Measurements from ENCODE around the gene UPP2.

The UPP2 gene

DNA sequence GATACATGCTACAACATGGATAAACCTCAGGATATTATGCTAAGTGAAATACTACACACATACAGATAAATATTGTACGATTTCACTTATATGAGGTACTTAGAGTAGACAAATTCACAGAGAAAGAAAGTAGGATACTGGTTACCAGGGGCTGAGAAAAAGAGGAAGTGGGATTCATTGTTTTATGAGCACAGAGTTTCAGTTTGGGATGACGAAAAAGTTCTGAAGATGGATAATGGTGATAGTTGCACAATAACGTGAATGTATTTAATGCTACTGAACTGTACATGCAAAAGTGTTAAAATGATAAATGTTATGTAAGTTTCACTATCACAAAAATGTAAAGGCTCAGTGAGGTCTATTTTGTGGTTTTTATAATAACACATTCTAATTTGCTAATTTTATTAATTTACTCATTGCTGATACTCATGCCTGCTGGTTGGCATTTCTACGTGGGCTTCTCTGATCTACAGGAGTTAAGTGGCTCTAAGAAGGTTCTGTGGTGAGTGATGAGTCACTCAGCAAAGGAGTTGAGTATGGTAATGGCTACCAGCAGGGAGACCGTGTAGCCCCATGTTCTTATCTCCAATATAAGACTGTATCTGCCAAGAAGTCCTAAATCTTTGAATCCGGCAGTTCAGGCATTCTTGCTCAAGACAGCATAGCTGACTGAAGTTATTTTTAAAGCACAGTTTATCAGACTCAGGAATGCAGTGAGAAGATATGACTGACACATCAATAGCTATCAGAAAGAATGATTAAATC lies 41.1 kb downstream of the UPP2 start:
- no peak for DNase-seq

DNA sequence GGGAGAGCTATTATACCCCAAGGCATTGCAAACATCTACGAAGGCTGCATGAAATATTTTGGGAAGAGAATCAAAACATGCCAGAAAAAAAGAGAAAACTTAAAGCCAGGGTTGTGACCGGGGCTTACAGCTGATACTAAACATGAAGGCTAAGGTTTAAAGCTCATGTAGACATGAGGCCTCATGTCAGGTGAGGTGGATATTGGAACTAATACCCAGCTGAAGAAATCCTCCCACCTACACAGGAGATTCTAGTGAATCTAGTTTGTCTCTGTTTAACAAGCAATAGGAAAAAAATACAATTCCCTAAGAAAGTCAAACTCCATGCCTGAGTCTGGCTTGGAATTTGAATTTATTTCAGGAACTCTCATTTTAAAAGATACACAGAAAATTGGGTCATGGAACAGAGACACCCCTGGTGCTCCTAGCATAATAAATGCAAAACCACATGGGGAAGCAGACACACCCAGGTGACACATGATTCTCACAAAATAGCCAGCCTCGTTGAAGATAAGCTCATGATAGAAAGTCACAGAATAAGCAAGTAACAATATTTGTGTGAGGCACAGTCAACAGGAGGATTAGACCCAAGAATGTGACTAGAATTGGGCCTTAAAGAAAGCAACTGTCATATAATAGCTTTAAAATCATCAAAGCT lies 42.2 kb downstream of the UPP2 start:
- no peak for DNase-seq

DNA sequence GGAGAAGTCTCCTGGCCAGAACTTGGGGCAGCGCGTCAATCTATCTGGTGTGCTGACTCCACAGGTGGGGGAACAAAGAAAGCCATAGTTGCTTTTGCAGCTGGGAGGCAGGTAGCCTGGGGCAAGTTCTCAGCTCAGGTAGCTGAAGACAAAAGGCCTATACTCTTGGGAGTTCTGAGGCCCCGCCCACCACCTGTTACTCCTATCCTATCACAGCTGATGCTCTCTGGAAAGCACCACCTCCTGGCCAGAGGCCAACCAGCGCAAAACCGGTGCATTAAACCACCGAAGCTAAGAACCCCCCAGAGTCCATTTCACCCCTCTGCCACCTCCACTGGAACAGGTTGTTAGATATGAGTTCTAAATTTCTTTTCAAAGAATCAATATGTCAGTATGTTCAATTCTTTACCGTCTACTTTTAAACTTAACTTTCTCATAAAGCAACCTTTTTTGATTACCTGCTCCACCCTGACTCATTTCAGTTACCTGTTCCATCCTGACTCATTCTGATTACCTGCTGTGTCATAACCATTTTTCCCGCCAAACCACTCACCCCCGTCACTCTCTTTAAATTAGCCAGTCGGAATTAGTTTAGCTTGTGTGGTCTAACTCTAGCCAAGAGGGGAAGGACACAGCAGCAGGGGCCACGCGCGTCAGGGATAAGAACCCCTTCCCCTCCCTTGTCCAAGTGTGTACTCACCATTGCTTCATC lies 43.4 kb downstream of the UPP2 start:
- DNase-seq, result no peak

DNA sequence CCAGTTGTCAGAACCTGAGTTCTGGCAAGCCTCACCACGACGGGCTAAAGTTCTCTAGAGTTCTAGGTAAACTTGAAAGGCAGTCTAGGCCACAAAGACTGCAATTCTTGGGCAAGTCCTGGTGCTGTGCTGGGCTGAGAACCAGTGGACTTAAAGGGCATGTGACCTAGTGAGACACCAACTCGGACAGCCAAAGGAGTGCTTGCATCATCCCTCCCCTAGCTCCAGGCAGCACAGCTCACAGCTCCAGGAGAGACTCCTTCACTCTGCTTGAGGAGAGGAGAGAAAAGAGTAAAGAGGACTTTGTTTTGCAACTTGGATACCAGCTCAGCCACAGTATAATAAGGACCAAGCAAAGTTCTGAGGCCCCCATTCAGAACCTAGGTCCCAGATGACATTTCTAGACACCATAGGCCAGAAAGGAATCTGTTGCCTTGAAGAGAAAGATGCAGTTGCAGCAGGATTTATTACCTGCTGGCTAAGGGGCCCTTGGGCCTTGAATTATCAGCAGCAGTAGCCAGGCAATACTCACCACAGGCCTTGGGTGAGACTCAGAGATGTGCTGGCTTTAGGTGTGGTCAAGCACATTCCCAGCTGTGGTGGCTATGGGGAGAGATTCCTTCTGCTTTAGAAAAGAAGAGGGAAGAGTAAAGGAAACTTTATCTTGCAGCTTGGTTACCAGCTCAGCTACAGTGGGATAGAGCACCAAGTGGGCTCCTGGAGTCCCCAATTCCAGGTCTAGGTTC lies 51.8 kb downstream of the UPP2 start:
- DNase-seq, result no peak

DNA sequence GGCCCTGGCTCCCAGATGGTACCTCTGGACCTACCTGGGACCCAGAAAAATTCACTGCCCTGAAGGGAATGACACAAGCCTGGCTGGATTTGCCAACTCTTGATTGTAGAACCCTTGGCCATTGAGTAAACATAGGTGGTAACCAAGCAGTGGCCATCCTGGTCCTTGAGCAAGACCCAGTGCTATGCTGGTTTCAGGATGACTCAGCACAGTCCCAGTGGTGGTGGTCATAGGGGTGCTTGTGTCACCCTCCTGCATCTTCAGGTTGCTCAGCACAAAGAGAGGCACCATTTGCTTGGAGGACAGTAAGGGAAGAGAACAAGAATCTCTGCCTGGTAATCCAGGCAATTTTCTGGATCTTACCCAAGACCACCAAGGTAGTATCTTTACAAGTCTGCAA lies 52.9 kb downstream of the UPP2 start:
- no peak for DNase-seq

DNA sequence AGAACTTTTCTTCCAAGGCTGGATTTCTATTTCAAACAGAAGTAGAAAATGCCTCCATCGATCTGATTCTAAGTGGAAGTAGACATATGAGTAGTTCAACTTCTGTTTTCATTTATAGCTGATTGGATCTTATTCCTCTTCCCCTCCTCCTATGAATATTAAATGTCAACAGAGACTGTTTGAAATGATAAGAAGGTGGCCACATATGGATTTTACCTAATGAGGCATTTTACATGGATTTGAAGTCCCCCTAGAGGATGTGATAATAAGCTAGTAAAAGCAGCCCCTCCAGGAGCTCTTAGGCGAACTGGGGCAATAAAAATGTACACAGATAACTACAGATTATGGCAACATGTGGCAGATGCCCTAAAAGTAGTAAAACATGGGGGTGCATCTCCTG lies 71.0 kb downstream of the UPP2 start:
- no peak for DNase-seq

DNA sequence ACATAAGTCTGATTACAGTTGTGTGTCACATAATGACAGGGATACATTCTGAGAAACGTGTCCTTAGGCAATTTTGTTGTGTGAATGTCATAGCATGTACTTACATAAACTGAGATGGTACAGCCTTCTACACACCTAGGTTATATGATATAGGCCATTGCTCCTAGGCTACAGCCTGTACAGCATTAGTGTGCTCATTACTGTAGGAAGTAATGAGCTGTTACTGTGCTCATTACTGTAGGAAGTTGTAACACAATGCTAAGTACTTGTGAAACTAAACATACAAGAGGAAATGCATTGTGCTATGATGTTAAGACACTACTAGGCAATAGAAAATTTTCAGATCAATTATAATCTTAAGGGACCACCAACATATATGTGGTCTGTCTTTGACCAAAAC lies 72.8 kb downstream of the UPP2 start:
- DNase-seq, result no peak

DNA sequence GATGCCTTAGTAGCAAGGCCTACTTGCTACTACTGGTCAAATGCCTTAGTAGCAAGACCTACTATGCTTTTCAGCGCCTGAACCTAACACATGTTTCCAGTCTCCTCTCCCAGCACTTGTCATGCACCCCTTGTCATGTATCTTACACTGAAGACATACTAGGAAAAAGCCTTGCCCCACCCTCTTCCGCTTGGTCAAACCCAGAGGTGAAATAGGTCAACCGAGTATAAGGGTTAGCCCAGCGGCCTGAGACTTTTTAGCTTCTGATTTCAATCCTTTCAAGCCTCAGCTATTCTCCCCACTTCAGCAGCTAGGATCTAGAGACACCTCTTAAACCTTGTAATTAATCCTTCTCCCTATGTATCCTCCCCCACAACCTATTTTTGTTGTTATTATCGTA lies 73.3 kb downstream of the UPP2 start:
- DNase-seq, result no peak

DNA sequence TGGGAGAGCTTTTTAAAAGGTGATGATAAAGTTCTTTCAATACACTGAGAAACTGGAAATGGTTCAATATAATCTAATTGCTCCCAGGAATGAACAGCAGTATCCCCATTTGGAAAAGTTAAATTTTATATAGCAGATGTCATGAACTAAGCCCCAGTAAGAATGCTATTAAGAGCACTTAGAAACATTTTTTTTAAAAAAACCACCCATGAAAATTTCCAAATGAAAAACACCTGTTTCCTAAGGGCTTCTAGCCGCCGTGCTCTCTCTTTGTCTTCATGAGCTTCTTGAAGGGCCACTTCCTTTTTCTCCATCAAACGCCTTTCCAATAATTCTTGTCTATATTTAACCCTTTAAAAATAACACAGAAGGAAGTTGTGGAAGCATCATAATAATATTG lies 77.0 kb downstream of the UPP2 start:
- DNase-seq, result no peak

DNA sequence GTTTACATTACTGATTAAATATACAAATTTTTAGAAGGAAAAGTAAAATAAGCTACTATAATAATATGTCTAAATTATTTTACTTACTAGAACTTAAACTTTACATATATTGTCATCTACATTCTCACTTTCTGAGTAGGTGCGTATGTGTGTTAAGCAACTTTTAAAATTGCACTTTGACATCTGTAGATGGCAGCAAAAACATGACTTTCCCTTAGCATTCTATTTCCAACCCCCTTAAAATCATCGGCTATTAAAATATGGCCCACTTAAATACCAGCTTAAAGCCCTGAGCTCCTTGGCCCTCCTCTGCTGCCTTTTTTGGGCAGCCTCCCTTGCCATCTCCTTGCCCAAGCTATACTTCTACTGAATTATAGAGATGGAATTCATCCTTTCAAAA lies 78.0 kb downstream of the UPP2 start:
- DNase-seq, result peak; percentile 46

DNA sequence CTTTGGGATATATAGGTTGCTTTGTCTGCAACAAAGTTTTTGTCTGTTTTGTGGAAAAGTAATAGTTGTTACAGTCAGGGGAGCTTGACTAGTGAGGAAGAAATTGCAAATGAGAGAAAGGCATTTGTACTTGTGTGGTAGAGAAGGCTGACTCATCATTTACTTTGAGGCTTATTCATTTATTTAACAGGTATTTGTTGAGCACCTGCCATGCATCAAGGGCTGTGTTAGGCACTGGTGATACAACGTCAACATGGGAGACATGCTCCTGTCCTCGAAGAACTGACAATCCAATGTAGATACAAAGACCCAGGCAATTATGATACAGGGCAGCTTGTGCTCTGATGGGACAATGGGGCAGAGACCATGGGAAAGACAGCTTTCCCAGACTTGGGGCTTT lies 79.5 kb downstream of the UPP2 start:
- no peak for DNase-seq

DNA sequence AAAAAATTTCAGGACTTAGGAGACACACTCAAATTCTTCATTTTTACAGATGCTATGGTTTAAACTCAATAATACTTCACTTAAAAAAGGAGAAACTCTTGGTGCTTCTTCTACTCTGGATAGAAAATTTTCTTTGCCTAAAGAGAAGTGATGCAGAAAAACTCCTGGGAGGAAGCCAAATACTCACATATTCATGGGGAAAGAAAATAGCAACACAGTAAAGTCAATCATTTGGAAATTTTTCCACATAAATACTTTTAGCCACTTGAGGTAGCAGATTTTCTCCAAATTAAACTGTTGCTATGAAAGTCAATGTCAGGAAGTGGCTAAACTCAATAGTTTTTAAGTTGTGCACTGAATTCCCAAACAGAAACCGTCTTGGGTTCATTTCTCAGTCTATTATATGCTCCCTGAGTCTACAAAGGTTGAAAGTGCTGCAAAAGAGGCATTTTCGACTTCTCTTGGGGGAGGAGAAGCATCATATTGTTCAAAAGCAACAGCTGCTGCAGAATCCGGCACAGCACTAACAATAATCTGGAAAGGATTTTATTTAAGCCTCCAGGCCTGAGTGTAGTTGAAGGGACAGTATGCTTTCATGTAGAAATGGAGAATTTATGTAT lies 81.1 kb downstream of the UPP2 start:
- DNase-seq, result no peak

DNA sequence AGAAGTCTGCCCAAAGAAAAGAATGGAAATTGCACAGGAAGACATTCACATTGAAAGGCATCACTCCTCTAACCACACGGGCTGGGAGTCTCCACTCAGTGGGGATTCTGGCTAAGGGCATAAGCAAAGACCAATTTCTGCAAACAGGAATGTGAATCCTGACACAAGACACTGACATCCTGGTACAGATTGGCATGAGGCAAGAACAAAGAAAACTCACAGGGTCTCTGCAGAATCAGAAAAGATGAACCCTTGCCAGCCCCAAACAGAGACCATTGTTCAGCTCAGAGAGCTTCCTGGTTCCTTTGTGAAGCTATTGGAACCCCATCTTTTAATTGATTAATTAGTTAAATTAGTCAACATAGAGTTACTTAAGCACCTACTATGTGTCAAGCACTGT lies 82.3 kb downstream of the UPP2 start:
- DNase-seq, result no peak

DNA sequence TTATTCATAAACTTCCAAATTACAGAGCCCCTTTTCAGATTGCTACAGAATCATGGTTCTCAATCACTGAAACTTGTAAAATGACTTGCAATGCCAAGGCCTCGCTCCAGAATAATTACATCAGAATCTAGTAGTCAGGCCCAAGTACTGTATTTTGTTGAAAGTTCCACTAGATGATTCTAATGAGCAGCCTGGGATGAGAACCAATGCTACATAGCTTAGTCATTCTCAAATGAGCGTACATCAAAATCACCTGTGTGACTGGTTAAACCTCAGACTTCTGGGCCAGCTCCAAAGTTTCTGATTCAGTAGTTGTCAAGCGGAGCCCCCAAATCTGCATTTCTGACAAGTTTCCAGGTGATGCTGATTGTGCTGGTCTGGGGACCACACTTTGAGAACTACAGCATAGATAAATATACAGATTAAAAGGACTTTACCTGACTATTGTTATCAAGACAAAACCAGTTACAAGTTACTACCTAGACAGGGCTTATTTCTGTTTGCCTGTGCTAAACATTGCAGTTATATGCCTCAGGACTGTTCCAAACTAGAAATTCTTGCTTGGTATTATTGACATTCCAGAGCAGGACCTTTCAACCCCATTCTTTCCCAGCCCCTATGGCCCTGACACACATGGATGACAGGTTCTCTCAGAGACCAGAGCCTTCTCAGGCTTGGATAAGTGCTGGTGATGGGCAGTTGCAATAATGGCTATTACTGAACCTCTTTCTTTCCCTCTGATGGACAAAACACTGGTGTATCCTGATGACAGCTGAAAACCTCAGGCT lies 83.1 kb downstream of the UPP2 start:
- DNase-seq, result no peak

Data from NCI-H1694 (cell line).